Neural progenitor cell (in vitro differentiated cells): Measurements from ENCODE around the gene FMO2.

Source experiments
- CTCF ChIP-seq: fragments of 200-600 bp; sonication (generic); IDR thresholded peaks from 2 replicates; pipeline ENCODE4 v1.5.1; 2017; ENCODE audit warnings: antibody characterized with exemption, mild to moderate bottlenecking
- EZH2phosphoT487 ChIP-seq: fragments of 200-600 bp; sonication (generic); IDR thresholded peaks from 2 replicates; pipeline ENCODE4 v1.6.1; 2017; ENCODE audit warnings: antibody characterized with exemption

DNA sequence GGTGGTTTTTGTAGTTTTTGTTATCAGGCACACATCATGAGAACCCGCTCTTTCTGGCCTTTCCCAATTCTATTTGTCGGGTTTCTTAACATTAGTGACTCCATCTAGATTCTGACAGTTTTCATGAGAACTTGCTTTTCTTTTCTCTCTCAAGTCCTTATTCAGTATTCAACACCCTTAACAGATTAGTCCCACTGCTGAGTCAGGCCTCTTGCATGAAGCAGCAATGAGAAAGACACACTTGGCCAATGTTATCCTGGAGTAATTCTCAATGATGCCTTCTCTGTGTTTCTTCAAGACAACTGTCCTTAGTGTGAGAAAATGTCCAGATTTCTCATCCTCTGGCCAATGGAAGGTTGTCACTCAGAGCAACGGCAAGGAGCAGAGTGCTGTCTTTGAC, 11.3 kb downstream of the FMO2 start:
- TF ChIP-seq EZH2phosphoT487 = no peak
- TF ChIP-seq CTCF = no peak
